CD4-positive, alpha-beta T cell treated with Interleukin-6 for 4 hours (primary cell): ENCODE measurements around the gene CCL13.

Experiments used
- DNase-seq: peaks from one replicate; pipeline ENCODE4 v3.0.0-alpha.2; 2020; ENCODE audit warnings: mixed read lengths

The CCL13 gene

GRCh38 chr17:34386343-34386696 is 30.0 kb downstream of the CCL13 start:
- no peak for DNase-seq

GRCh38 chr17:34386697-34387550 is 30.6 kb downstream of the CCL13 start:
- DNase-seq, result no peak

- no peak for DNase-seq
Measured at GRCh38 chr17:34387566-34387965, 31.3 kb downstream of the CCL13 start.

- DNase-seq, result no peak
Measured at GRCh38 chr17:34389126-34389750, 33.0 kb downstream of the CCL13 start.

- no peak for DNase-seq
Measured at GRCh38 chr17:34390649-34391048, 34.4 kb downstream of the CCL13 start.

DNA sequence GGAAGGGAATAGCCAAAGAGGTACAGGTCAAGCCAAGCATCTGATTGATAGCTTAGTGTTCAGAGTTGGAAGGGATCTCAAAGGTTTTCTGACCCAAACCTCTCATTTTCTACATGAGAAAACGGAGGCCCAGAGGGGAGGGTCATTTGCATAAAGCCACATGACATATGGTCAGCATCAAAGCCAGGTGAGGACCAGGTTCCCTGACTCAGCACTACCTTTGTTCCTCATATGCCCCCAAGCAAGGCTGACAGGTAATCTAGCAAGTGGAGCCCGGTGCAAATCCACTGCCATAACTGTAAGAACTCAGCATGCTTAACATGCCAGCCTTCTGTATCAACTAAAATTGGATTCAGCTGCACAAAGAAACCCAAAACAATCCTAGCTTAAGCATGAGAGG is 35.0 kb downstream of the CCL13 start:
- DNase-seq, result no peak

DNA sequence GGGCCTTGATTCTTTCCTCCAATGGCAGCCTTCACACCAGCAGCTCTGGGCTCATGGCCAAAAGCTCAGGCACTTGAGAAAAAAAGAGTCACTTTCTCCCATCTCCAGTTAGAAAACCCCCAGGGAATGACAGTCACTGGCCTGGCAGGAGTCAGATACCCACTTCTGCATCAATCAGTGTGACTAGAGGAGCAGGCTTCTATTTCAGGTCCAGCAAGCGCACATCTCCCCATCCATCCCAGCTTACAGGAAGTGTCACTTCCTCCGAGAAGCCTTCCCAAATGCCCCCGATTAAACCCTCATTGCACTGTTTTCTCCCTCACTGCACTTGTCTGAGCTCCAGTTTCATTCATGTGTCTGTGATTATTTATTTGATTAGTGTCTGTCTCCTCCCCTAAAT is 37.1 kb downstream of the CCL13 start:
- DNase-seq, result no peak

GRCh38 chr17:34397265-34397664 is 41.0 kb downstream of the CCL13 start:
- no peak for DNase-seq

GRCh38 chr17:34398990-34399389 is 42.7 kb downstream of the CCL13 start:
- DNase-seq, result no peak

- no peak for DNase-seq
Measured at GRCh38 chr17:34399725-34400124, 43.4 kb downstream of the CCL13 start.

GRCh38 chr17:34400301-34400931 is 44.1 kb downstream of the CCL13 start:
- no peak for DNase-seq

- no peak for DNase-seq
Measured at GRCh38 chr17:34401165-34401564, 44.9 kb downstream of the CCL13 start.

GRCh38 chr17:34403006-34403405 is 46.7 kb downstream of the CCL13 start:
- no peak for DNase-seq

GRCh38 chr17:34406226-34406625 is 49.9 kb downstream of the CCL13 start:
- no peak for DNase-seq
